ENCODE data around the gene NCK2.

GRCh38 chr2:105880637-105881036 is 135.9 kb downstream of the NCK2 start:
- TF ChIP-seq CTCF (IDR thresholded peaks at IDR 0.05; ENCODE audit: low read depth, low read length, poor library complexity, severe bottlenecking) = no peak
- TF ChIP-seq EZH2phosphoT487 (IDR thresholded peaks at IDR 0.05; ENCODE audit: borderline replicate concordance, low read length) = no peak

Data from DOHH2 (cell line).